ENCODE measurements around the gene PSRC1.

- TF ChIP-seq CTCF (IDR thresholded peaks at IDR 0.05) (no peak), POLR2A (IDR thresholded peaks at IDR 0.05) (no peak), POLR2AphosphoS5 (IDR thresholded peaks at IDR 0.05) (no peak), EP300 (IDR thresholded peaks at IDR 0.05; ENCODE audit: low read depth) (no peak)
These were observed 10.1 kb upstream of the PSRC1 start for GRCh38 chr1:109293026-109293425.

Data from transverse colon (tissue), 4 donors.